ENCODE measurements around the gene ELP5. TPM values are rescaled to one million over a fixed set of nuclear protein-coding genes. Genes with fewer than 3 reads are reported as not detected.

The ELP5 gene
- total and polyA plus RNA-seq, 2 of the 4 experiments (the other 2 are of a cell fraction) = 39.3 to 46.6 TPM

DNA sequence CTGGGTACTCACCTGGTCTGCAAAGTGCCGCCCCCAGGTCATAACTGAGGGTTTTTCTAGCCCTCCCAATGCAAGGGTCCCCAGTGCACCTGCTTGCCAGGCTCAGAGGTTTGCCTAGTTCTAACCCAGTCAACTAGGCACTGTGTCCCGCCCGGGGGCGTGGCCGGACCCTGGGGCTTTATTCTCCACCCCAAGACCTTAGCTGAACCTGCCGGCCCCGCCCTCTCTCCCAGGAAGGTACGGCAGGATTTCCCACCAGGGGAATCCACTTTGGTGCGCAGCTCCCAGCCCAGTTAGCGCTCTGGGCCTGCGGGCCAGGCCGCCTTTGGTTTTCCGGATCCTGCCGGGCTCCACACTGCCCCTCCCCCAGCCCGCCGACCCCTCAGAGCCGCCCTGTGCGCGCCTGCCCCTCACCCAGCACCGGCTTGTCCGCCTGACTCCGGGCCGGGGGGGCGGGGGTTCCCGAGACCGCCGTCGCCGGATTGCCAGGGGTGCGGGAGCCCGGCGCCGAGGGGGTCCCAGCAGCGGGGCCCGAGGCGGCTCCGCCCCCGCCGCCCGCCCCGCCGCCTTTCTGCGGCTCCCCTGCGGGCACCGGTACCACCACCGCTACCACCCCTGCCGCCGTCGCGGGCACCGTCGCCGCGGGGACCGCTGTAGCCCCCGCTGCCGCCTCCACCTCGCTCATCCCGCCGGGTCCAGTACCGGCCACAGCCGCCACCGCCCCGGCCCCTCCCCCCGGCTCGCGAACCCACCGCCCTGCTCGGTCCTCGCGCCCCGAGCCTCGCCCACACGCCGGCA, 42.0 kb downstream of the ELP5 start:
- 8% methylated on average over 20 of the region's 75 CpGs; no CpG with 5 or more reads in 1 of the 2 experiments for WGBS, 2 experiments (ENCODE audit: extremely low coverage in 2 of 2, insufficient read length in 1 of 2)
- Histone ChIP-seq H3K4me3 (ENCODE audit: insufficient read depth, low read depth, low read length) (no peak overlapping the region), H3K4me1 (ENCODE audit: control insufficient read depth, insufficient read depth, low read length) (peaks cover 3% of the 10 kb centered on the region), H3K23ac (ENCODE audit: low read depth, low read length) (no peak overlapping the region), H4K20me1 (ENCODE audit: insufficient read depth, low read length) (0 out of 2 replicates have a peak, but pooled peaks cover 3% of the 10 kb centered on the region), H3K9ac (ENCODE audit: low read depth, low read length) (no peak overlapping the region), H2BK20ac (ENCODE audit: low read depth, low read length) (no peak overlapping the region), H2BK120ac (ENCODE audit: low read depth, low read length) (no peak overlapping the region), H2AFZ (replicated peaks; ENCODE audit: low read length, poor library complexity) (peak overlapping the region; percentile 63), H3K27me3 (ENCODE audit: control insufficient read depth, insufficient read depth, low read length) (peaks cover 57% of the 10 kb centered on the region), H3K4ac (ENCODE audit: low read depth, low read length) (no peak overlapping the region), H3K79me1 (ENCODE audit: low read depth in 1 of 2, low read length in 2 of 2) (no peaks in the 10 kb centered on the region), H3K4me2 (ENCODE audit: low read depth, low read length) (no peak overlapping the region), H3K36me3 (ENCODE audit: control insufficient read depth, insufficient read depth, low read length) (no peaks in the 10 kb centered on the region), H4K91ac (ENCODE audit: insufficient read depth, low read depth, low read length) (no peak overlapping the region), H4K8ac (ENCODE audit: low read depth in 2 of 2, low read length in 2 of 2) (no peak overlapping the region), H2BK5ac (ENCODE audit: low read depth, low read length, poor library complexity, severe bottlenecking) (no peak overlapping the region), H3K18ac (ENCODE audit: low read depth, low read length) (no peak overlapping the region), H3K56ac (ENCODE audit: extremely low read depth, insufficient read depth, low read length) (no peak overlapping the region), H2AK9ac (replicated peaks; ENCODE audit: low read depth, low read length, poor library complexity) (no peak overlapping the region), H3K9me3 (ENCODE audit: control insufficient read depth, insufficient read depth, low read length) (no peaks in the 10 kb centered on the region; the same call in 1 of the 2 replicates), H3K9me1 (ENCODE audit: insufficient read depth, low read length) (no peaks in the 10 kb centered on the region; the same call in 1 of the 2 replicates), H2BK15ac (ENCODE audit: low read depth, low read length) (no peak overlapping the region), H3K27ac (ENCODE audit: insufficient read depth, low read length) (no peak overlapping the region), H2AK5ac (ENCODE audit: low read depth, low read length) (no peak overlapping the region), H4K5ac (ENCODE audit: low read depth, low read length) (no peak overlapping the region), H3K14ac (replicated peaks; ENCODE audit: low read depth, low read length) (no peak overlapping the region)
- BruUV-seq (replicated peaks) = no TSS peak
- POLR2A ChIA-PET (ENCODE audit: unreplicated experiment) = no interaction called here
- in situ Hi-C loops (cut with MboI; ENCODE audit: low sequenced_read_pairs) = no loop called here
- intact Hi-C loops (cut with micrococcal nuclease) = no loop called here
- ATAC-seq (ENCODE audit: low read depth) (no peak), DNase-seq (no peak)
- CTCF ChIA-PET = no interaction called here
- dilution Hi-C loops (cut with HindIII; ENCODE audit: low sequenced_read_pairs, unreplicated experiment) = no loop called here
- TF ChIP-seq CEBPB (IDR thresholded peaks at IDR 0.05; ENCODE audit: low read depth, low read length) (no peak), RCOR1 (IDR thresholded peaks at IDR 0.05; ENCODE audit: insufficient replicate concordance, low read length) (no peak), MAFK (IDR thresholded peaks at IDR 0.05; ENCODE audit: low read depth, low read length) (no peak), NFE2L2 (IDR thresholded peaks at IDR 0.05; ENCODE audit: low read depth, low read length) (no peak), POLR2A (IDR thresholded peaks at IDR 0.05; ENCODE audit: low read depth, low read length) (no peak), FOS (IDR thresholded peaks at IDR 0.05; ENCODE audit: low read depth, low read length) (no peak), RFX5 (IDR thresholded peaks at IDR 0.05; ENCODE audit: low read depth, low read length) (no peak), BHLHE40 (IDR thresholded peaks at IDR 0.05; ENCODE audit: low read depth, low read length) (no peak), CHD1 (IDR thresholded peaks at IDR 0.05; ENCODE audit: low read depth, low read length) (no peak), SMC3 (IDR thresholded peaks at IDR 0.05; ENCODE audit: low read depth, low read length) (no peak), MXI1 (IDR thresholded peaks at IDR 0.05; ENCODE audit: borderline replicate concordance, low read depth, low read length) (no peak), RAD21 (IDR thresholded peaks at IDR 0.05; ENCODE audit: low read length) (no peak), MAZ (IDR thresholded peaks at IDR 0.05; ENCODE audit: borderline replicate concordance, low read depth, low read length) (no peak)
- TF ChIP-seq, protein P1, sequence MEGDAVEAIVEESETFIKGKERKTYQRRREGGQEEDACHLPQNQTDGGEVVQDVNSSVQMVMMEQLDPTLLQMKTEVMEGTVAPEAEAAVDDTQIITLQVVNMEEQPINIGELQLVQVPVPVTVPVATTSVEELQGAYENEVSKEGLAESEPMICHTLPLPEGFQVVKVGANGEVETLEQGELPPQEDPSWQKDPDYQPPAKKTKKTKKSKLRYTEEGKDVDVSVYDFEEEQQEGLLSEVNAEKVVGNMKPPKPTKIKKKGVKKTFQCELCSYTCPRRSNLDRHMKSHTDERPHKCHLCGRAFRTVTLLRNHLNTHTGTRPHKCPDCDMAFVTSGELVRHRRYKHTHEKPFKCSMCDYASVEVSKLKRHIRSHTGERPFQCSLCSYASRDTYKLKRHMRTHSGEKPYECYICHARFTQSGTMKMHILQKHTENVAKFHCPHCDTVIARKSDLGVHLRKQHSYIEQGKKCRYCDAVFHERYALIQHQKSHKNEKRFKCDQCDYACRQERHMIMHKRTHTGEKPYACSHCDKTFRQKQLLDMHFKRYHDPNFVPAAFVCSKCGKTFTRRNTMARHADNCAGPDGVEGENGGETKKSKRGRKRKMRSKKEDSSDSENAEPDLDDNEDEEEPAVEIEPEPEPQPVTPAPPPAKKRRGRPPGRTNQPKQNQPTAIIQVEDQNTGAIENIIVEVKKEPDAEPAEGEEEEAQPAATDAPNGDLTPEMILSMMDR (conservative IDR thresholded peaks at IDR 0.05; ENCODE audit: low read depth, low read length) = no peak
- TF ChIP-seq, protein P2, sequence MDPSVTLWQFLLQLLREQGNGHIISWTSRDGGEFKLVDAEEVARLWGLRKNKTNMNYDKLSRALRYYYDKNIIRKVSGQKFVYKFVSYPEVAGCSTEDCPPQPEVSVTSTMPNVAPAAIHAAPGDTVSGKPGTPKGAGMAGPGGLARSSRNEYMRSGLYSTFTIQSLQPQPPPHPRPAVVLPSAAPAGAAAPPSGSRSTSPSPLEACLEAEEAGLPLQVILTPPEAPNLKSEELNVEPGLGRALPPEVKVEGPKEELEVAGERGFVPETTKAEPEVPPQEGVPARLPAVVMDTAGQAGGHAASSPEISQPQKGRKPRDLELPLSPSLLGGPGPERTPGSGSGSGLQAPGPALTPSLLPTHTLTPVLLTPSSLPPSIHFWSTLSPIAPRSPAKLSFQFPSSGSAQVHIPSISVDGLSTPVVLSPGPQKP (IDR thresholded peaks at IDR 0.05; ENCODE audit: borderline replicate concordance, low read depth, low read length) = no peak
